HG03103 (cell line): ENCODE data around the gene CAPG.
"Not testable (repeated sequence)": the region's sequence is repeated elsewhere in the genome, so short reads cannot be mapped to it uniquely, and the experiment has no call there.

Experiments
- ATAC-seq: cut with Tn5 transposase; IDR thresholded peaks from one replicate; pipeline ENCODE4 v1.9.1; 2021; ENCODE audit warnings: low read depth; ENCODE audit not compliant: unreplicated experiment

CAPG gene

DNA sequence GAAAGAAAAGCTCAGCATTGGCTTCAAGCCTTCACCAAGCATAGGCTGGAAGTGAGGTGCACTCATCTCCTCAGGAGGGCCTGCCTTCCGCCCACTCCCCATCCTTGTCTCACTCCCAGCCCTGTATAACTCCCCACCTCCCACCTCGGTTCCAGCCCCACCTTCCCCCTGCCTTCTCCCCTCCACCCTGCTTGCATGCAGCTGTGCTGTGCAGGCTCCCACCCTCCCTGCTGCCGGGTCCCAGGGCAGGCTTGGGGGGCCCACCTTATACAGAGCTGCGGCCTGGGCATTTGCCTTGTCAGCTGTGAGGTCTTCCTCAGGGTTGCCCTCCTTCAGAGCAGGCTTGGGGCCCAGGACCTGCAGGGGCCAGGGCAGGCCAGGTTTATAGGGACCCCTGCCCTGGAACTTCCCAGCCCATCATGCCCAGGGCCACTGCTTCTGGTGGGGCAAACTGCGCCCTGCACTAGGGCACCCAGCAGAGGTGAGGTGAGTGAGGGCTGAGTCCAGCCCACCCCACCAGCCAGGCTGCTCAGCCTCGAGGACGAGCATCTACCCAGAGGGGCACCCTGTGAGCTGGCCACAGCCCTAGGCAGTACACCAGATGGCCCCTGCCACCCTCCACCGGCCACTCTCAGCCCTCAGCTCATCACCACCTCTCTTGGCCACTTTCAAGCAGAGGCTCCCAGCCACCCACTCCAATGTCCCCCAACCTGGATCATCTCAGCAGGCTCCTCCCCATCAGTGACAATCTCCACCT, 11.6 kb downstream of the CAPG start:
- no peak for ATAC-seq

DNA sequence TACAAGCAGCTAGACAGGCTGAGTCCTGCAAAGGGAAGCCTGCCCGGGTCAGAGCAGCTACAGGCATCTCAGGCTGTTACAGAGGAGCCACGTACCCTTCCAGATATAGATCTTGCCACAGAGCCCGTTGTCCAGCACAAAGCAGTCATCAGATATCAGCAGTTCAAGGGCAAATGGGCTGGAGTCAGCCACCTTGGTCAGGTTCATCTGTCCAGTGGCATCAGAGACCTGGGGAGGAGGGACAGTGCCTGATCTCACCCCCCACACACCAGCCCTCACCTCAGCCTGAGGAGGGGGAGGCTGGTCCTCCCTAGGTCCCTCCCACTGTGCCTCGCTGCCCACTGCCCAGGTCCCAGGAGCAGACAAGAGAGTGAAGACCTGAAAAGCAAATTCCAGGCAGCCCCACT, 12.2 kb downstream of the CAPG start:
- no peak for ATAC-seq

GRCh38 chr2:85396531-85397470, 13.4 kb downstream of the CAPG start:
- ATAC-seq: no peak

DNA sequence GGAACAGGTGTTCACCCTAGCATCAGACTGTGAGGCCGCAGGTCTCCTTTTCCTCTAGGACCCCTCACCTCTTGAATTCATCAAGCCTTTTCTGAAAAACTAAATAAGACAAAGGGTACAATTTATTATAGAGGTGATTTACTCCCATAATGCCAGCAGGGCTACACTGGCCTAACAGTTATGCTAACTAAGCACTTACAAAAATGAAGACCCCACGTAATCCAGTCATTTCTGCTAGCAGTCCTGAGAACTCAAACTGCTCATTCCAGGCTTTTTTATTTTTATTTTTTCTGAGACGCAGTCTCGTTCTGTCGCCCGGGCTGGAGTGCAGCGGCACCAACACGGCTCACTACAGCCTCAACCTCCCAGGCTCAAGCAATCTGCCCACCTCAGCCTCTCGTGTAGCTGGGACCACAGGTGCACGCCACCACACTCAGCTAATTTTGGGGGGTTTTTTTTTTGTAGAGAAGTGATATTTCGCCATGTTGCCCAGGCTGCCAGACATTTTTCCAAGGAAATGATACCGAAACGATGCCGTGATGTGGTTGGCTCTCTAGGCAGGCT, 14.2 kb downstream of the CAPG start:
- no peak for ATAC-seq

- no peak for ATAC-seq
These were observed 15.2 kb downstream of the CAPG start for GRCh38 chr2:85394976-85395375.

GRCh38 chr2:85394261-85394681, 15.9 kb downstream of the CAPG start:
- ATAC-seq: no peak

DNA sequence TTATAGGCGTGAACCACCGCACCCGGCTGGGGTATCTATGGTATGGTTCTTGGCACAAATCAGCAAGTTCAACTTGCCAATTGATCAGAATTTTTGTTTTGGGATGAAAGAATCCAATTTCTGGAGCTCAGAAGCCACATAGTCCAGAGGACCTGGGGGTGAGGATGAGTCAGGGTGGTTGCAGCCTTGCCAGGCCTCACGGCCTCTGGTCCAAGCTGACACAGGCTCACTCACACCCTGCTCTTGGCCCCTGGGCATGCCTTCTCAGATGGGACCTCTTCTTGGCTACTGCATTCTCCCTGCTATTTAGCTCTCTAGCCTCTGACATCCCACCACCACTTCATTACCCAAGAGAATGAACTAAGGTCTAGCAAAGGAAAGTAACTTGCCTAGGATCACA, 16.3 kb downstream of the CAPG start:
- no peak for ATAC-seq

DNA sequence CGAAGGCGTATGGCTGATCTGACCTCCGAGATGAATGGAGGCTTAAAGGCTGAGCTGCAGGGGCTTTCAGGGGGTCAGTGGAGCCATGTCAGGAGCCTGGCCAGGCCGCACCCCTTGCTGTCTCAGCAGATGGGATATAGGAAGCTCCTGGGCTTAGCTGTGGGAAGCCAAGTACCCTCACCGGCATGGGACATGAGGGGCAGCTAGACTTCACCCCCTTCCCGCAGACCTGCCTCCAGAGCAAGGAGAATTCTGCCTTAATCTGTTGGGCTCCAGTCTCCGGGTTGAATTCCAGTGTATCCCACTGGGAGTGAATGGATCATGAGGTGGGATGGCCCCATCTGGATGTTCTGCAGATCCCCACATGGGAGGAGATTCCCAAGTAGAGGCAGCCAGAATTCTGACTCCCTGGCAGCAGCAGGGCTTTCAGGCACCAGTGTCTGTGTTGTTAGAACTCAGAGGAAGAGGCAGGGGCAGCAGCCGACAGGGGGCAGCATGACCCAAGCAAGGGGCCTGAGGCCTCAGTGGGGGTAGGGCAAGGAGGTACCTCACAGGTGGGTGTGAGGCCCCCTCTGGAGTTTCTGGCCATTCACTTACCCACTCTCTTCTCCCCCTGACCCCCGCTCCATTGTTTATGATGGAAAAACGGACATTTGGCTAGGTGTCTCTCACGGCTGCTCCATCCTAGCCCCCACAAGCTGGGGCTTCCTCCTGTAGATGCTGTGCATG, 19.1 kb downstream of the CAPG start:
- ATAC-seq: no peak

DNA sequence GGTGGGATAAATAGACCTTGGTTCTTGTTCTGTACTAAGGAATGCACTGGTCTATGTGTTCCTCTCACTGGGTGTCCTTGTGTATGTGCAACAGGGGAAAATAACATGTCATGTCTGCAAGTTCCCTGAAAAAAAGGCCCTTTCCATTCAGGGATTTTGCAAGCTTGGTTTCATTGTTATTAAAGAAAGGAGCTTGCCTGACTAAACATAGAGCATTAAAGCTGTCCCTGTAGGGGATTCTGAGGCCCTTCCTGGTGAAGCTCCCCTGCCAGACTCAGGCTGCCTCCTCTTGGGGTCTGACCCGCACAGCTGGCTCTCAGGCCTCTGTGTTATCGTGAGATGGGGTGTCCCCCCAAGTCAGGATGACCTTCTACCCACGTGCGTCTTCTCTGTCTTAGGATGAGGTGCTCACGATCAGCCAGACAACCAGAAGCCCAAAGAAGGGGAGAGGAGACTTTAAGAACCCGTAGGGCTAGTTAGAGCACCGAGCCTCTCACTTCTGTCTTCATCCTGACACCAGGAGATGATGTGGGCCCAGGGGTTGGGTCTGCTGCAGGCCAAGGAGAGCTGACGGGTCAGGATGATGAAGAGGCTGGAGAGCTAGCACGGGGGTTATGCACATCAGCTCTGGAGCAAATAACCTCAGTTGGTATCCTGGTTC, 21.2 kb downstream of the CAPG start:
- no peak for ATAC-seq

GRCh38 chr2:85387754-85388153, 22.4 kb downstream of the CAPG start:
- ATAC-seq: no peak

GRCh38 chr2:85385746-85386145, 24.4 kb downstream of the CAPG start:
- ATAC-seq: no peak

DNA sequence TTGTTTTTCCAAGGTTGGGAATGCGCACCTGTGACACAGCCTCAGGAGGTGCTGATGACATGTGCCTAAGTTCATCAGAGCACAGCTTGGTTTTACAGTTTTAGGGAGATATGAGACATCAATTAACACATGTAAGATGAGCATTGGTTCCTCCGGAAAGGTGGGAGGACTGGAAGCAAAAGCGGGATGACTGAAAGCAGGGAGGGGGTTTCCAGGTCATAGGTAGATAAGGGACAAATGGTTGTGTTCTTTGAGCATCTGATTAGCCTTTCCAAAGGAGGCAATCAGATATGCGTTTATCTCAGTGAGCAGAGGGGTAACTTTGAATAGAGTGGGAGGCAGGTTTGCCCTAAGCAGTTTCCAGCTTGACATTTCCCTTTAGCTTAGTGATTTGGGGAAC, 26.3 kb downstream of the CAPG start:
- no peak for ATAC-seq

GRCh38 chr2:85383151-85383550, 27.0 kb downstream of the CAPG start:
- not testable (repeated sequence) for ATAC-seq

DNA sequence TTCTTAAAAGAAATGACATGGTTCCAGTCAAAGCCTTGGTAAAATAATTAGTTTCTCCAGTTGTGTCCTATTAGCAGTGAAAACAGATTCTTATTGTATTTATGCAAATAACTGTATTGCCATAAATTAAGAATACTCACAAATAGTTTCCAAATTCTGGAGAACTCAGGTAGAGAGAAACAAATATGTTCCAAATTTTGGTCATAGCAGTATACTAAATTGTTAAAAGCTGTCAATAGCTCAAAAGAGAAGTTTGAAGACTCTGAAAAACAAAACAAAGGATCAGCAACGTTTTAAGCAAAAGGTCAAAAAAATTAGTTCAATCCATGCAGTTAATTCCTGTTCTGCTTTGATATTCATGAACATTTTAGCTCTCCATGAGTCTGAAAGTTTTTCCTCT, 30.1 kb downstream of the CAPG start:
- ATAC-seq: no peak

- ATAC-seq: no peak
These were observed 31.9 kb downstream of the CAPG start for GRCh38 chr2:85378257-85378656.

DNA sequence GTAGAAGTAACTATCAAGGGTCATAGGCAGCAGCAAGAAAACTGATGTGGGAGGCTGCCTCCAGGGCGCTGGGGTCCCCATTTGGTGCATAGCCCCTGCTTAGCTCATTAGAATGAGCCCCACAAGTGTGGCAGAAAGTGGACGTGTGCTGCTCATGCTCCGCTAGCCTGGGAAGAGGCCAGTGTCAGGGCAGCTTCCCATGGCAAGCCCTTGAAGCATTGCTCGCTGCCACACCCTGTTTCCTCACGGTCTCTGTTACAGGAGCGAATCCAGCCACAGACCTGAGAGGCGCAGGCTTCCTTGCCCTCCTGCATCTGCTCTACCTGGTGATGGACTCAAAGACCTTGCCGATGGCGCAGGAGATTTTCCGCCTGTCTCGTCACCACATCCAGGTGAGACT, 33.1 kb downstream of the CAPG start:
- no peak for ATAC-seq

DNA sequence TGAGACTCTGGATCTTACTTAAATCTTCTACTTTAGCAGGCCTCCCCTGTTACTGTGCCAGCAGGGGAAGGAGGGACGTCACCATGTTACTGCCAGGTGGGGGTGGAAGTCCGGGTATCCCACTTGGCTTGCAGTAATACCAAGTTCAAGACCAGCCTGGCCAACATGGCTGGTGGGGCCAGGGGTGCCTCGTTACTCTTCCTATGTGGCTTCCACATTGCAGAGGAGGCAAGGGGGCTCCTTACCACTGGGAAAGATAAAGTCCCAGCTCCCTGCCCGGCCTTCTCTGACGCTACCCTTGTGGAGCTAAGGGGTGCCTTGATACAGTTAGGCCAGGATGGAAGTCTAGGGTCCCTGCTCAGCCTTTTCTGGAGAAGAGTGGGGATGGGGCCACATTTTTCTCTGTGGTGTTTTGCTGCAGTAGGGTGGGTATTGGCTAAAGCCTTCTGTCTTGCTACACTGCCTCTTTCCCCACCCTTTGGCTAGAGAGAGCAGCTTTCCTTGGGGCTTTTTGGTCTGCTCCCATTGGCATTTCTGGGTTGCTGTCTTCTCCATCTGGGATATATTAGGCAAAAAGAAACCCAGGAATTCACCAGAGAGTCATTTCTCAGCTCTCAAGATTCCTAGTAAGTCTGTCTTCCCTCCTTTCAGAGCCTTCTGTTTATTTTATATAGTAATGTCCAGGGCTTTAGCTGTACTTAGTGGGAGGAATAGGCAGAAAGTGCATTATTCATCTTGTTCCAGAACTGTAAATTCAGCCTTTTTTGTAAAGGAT, 33.7 kb downstream of the CAPG start:
- no peak for ATAC-seq

DNA sequence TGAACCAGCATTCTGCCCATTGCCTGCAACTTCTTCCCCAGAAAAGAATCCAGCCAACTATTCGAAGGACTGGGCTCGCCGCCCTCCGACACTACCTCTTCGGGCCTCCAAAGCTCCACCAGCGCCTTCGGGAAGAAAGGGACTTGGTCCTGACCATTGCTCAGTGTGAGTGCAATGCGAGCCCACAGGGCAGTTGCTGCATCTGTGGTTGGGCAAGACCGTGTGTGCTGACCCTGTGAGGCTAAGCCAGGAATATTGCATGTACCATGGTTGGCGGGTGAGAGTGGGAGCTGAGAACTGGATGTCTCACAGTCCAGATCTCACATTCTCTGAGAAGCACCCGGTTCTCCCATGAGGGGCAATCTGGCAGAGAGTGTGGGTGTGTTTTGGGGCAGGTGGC, 39.1 kb downstream of the CAPG start:
- ATAC-seq: no peak

- ATAC-seq: no peak
These were observed 40.7 kb downstream of the CAPG start for GRCh38 chr2:85369500-85369899.

DNA sequence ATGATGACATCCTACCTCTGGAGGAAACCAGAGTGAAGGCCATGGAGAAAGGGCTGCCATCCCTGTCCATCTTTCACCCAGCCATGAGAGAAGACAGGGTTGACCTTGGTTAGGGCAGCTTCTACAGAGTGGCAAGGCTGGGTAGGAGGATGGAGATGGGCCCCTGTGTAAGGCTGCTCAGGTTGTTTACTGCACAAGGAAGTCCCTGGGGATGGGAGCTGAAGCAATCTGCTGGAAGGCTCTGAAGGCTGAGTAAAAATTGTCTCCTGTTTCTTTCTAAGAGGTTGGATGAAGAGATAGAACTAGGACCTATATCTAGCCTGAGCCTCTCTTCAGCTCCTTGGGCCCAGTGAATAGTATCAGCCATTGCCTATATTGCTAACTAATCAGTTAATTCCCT, 41.2 kb downstream of the CAPG start:
- no peak for ATAC-seq
